GM12892 (cell line): Measurements from ENCODE around the gene SLFN12L.
"Not testable (repeated sequence)": the region's sequence is repeated elsewhere in the genome, so short reads cannot be mapped to it uniquely, and the experiment has no call there.

ENCODE experiments used
- DNase-seq: peaks from one replicate; pipeline ENCODE4 v3.0.0; 2011; ENCODE audit not compliant: insufficient read length
- FAIRE-seq: peaks from 2 replicates; lab custom pipeline; 2011; peaks lifted over from hg19 to GRCh38; lab: Jason Lieb, UNC
- POLR2A ChIP-seq: IDR thresholded peaks from 2 replicates; pipeline ENCODE4 v1.6.1; 2011; ENCODE audit warnings: low read depth, low read length, control low read depth
- POLR2AphosphoS5 ChIP-seq: IDR thresholded peaks from 2 replicates; pipeline ENCODE4 v1.6.1; 2011; ENCODE audit warnings: low read depth, low read length, control low read depth
- TAF1 ChIP-seq: IDR thresholded peaks from 2 replicates; pipeline ENCODE4 v1.6.1; 2011; ENCODE audit warnings: low read depth, mild to moderate bottlenecking, control low read depth, low read length, borderline replicate concordance

SLFN12L gene

GRCh38 chr17:35540589-35541404, 3.3 kb upstream of the SLFN12L start:
- TF ChIP-seq POLR2AphosphoS5, result no peak
- TF ChIP-seq TAF1, result no peak
- TF ChIP-seq POLR2A, result no peak; the same call in 1 of the 2 replicates
- no peak for DNase-seq
- FAIRE-seq, result peak; percentile 94

GRCh38 chr17:35539659-35540026, 2.2 kb upstream of the SLFN12L start:
- no peak for TF ChIP-seq TAF1
- no peak for TF ChIP-seq POLR2A
- no peak for TF ChIP-seq POLR2AphosphoS5

GRCh38 chr17:35536664-35537171, 760 bp downstream of the SLFN12L start:
- FAIRE-seq (peak; percentile 81), DNase-seq (no peak)
- peak; percentile 38; the same call in 1 of the 2 replicates for TF ChIP-seq POLR2A
- no peak; the same call in 1 of the 2 replicates for TF ChIP-seq POLR2AphosphoS5
- TF ChIP-seq TAF1, result no peak

More at GRCh38 chr17:35539659-35540026, 2.2 kb upstream of the SLFN12L start:
- DNase-seq (no peak), FAIRE-seq (peak; percentile 48)

GRCh38 chr17:35535406-35535805, 2.1 kb downstream of the SLFN12L start:
- not testable (repeated sequence) for DNase-seq, FAIRE-seq

GRCh38 chr17:35534576-35535093, 2.8 kb downstream of the SLFN12L start:
- TF ChIP-seq TAF1, result no peak
- no peak for TF ChIP-seq POLR2A
- TF ChIP-seq POLR2AphosphoS5, result no peak
- DNase-seq (no peak), FAIRE-seq (peak; percentile 83)

GRCh38 chr17:35531160-35531559, 6.3 kb downstream of the SLFN12L start:
- FAIRE-seq, result no peak
- TF ChIP-seq POLR2AphosphoS5, result no peak
- no peak for TF ChIP-seq POLR2A
- TF ChIP-seq TAF1, result no peak
- DNase-seq, result no peak

- DNase-seq (no peak), FAIRE-seq (no peak)
- TF ChIP-seq POLR2A (no peak), POLR2AphosphoS5 (no peak), TAF1 (no peak)
These were observed 7.6 kb downstream of the SLFN12L start for GRCh38 chr17:35529866-35530265.

GRCh38 chr17:35529326-35529725, 8.2 kb downstream of the SLFN12L start:
- DNase-seq, FAIRE-seq: not testable (repeated sequence)

- no peak for TF ChIP-seq POLR2A
- no peak for TF ChIP-seq POLR2AphosphoS5
- TF ChIP-seq TAF1, result no peak
- no peak for DNase-seq
- FAIRE-seq, result no peak
These were observed 14.2 kb downstream of the SLFN12L start for GRCh38 chr17:35523296-35523695.

- peak; percentile 33 for FAIRE-seq
- not testable (repeated sequence) for DNase-seq
These were observed 15.7 kb downstream of the SLFN12L start for GRCh38 chr17:35521654-35522256.

- FAIRE-seq, result no peak
These were observed 16.3 kb downstream of the SLFN12L start for GRCh38 chr17:35521150-35521549.

GRCh38 chr17:35519906-35520442, 17.5 kb downstream of the SLFN12L start:
- TF ChIP-seq TAF1 (no peak), POLR2AphosphoS5 (no peak), POLR2A (no peak)
- no peak for DNase-seq
- FAIRE-seq, result no peak

More at GRCh38 chr17:35521150-35521549, 16.3 kb downstream of the SLFN12L start:
- DNase-seq, result no peak
- no peak for TF ChIP-seq POLR2AphosphoS5
- TF ChIP-seq TAF1, result no peak
- no peak for TF ChIP-seq POLR2A
